ENCODE measurements around the gene ICAM4.
"Not testable (repeated sequence)": the region's sequence is repeated elsewhere in the genome, so short reads cannot be mapped to it uniquely, and the experiment has no call there.

The ICAM4 gene

DNA sequence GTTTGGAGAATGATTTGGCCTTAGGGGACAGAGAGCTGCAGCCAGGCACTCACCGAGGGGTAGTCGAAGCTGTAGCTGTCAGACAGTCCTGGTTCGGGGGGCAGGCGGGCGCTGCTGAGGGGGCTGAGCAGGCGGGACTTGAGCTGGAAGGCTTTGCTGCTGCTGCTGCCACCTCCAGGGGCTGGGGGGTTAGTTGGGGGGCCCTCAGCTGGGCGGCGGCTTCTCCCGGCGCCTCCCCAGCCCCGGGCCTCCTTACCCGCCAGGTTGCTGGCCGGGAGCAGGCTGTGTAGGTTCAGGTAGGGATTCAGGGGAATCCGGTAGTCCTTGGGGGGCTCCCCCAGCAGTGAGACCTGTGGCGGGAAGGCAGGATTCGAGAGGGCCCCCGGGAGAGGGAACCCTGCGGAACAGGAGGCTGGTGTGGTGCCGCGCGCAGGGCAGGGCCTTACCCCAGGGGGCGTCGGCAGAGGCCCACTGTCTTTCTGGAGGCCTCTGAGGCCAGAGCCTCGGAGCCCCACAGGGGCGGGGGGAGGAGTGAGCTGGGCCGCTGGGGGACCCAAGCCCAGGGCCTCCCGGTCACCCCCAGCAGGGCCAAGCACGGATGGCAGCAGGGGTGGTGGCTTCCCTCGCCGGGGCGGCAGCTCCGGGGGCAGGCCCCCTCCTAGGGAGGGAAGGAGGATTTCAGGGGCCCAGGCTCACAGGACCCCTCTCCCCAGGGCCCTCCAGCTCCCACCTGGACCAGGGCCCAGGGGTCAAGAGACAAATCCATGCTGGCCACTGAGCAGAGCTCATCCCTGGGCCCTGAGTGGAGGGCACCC lies 34.1 kb downstream of the ICAM4 start:
- DNase-seq = no peak

GRCh38 chr19:10321417-10321797 lies 34.7 kb downstream of the ICAM4 start:
- DNase-seq = no peak

GRCh38 chr19:10321874-10322835 lies 35.4 kb downstream of the ICAM4 start:
- DNase-seq = no peak

DNA sequence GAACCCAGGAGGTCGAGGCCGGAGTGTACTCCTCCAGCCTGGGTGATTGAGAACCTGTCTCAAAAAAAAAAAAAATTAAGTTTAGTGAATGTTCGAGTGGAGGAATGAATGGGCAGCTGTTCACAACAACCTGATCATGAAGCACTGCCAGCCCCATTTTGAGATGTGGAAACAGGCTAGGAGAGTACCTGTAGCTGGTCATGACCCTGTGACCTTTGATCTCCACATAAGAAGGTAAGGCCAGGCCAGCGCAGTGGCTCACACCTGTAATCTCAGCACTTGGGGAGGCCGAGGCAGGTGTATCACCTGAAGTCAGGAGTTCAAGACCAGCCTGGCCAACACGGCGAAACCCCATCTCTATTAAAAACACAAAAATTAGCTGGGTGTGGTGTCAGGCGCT lies 39.0 kb downstream of the ICAM4 start:
- no peak for DNase-seq

GRCh38 chr19:10327793-10328192 lies 41.0 kb downstream of the ICAM4 start:
- DNase-seq = no peak

DNA sequence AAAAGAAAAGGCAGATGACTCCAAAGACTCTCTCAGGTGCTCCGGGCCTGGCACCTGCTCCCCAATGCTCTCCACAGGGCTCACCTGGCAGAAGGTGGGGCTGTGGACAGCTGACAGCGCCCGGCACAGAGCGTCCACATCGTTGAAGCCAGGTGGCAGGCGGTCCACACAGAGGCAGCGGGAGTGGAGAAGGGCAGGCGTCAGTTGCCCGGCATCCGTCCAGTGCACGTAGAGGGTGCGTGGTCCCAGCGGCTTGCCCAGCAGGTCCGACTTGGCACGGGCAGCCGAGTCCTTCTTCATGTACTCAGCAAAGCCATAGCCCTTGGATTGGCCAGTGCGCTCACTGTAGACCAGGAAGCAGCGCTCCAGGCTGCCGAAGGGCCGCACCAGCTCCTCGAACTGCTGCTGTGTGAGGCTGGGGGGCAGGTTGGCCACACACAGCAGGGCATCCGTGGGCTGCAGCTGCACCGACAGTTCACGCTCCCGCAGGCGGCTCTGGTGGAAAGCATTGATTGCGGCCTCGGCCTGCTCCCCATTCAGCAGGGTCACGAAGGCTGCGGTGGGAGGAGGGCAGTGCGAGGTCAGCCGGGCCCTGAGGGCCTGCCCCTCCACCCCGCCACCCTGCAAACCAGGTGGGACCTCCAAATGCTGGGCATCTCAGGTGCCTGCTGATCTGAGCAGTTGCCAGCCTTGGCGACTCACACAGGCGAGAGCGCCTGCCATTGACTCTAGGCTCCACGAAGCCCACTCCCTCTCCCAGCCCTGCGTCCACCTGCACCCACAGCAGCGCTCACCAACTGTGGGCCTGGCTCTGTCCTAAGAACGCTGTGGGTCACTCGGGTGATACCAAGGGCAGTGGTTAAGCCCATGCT lies 42.0 kb downstream of the ICAM4 start:
- DNase-seq = no peak

DNA sequence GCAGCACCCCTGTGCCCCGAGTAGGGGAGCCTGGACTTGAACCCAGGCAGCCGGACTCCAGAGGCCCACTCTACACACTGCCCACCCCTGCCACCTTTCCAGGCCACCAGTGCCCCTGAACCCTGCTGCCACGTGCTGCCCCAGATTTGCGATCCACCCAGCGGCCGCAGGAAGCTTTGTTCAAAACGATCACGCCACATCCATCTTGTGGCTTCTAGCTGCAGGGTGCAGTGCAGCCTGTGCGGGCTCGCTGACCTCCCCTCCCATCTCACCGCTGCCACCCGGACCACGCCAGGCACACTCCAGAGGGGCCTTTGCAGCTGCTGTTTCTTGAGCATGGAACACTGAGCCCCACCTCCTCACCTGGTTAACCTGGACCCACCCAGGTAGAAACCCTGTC lies 42.8 kb downstream of the ICAM4 start:
- no peak for DNase-seq

DNA sequence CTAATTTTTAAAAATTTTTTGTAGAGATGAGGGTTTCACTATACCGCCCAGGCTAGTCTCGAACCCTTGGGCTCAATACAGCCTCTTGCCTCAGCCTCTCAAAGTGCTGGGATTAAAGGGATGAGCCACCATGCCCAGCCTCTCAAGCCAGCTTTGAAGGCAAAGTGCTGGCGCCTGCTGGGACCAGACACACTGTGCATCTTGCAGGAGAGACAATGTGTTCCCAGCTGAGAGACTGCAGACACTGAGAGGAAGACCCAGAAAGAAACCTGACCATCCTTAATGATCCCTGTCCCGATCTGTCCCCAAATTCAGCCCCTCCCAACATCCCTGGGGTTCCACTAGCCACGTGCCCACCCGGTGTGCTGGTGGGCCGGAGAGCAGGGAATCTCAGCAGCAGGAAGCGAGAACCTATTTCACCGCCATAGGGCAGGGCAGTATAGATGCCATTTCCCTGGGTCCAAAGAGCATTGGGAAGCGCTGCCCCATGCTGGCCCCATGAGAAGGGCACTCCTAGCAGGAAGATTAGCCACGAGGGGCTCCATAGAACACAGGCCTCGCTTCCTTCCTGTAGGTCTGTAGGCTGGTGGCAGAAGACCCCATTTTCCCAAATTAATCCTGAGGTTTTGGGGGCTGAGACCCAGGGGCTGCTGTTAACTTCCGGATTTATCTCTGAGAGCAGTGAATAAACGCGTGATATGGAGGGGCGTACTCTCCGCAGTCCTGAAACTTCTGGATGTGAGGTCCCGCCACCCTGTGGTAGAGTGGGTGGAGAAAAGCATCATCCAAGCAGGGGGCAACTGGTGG lies 45.6 kb downstream of the ICAM4 start:
- no peak for DNase-seq

DNA sequence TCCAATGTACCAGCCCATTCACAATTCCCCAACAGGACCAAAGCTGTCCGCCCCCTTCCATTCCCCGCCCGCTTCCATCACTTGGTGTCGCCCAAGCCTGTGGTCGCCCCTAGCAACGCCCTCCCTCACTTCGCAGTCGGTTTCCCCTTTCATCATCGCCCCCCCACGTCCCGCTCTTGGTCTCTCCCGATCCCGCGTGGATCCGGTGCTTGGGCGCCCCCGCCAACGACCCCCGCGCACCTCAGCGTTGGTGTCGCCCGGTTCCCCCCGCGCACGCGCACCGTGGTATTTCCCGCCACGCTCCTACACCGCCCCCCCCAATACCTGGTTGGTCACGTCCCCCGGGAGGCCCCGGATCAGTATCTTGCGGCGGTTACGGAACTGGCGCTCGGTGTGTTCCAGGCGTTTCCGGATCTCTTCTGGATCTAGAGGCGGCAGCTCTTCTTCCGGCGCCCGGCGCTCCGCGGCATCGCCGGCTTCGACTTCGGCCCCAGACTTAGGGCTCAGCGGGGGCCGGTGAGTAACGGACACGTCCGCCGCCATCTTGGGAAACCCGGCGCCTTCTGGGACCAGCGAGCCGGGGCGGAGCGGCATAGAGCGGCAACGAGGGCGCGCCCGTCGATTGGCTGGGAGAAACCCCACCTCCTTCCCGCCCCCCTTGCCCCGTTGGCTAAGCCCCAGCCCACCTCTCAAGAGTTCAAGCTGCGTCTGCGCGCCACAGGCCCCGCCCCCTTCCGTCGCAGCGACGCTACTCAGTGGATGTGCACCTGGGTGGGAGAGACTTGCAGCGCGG lies 46.4 kb downstream of the ICAM4 start, which contains the start of gene RAVER1:
Gene RAVER1 (minus strand): TSS at position 565 of the 793 bp plus-strand sequence. CDS start 22 bp downstream, at position 543.
- peak; percentile 97 to 99 for DNase-seq

GRCh38 chr19:10333758-10334587 lies 47.2 kb downstream of the ICAM4 start:
- DNase-seq = no peak

DNA sequence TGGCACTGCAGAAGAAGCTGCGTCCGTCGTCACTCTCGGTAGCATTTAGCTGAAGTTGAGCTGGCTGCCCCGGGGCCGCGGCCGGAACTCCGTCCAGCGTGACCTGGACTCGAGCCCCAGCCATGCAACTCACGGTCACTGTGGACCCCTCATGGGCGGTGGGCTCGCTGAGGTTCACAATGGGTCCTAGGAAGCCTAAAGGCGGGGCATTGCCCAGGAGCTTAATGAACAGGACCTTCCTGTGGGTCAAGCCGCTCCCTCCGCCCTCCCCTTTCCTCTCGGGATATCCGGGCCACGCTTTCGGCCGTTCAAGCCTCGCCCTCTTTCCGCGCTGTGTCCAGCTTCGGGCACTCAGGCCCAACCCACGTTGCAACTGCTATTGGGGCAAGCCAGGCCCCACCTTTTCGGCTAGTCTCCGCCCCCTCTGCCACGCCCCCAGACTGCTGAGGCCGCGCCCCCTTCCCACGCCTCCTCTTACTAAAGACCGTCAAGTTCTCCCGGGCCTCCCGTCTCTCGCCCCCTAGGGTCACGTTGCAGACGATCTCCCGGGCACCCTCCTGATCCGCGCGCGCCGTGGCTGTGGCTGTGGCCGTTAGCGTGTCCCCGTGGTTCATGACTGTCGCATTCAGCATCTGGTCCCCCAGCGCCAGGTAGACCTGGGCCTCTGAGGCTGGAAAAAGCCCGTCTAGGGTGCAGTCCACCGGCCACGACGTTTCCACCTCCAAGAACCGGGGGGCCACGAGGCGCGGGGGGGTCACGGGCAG lies 48.0 kb downstream of the ICAM4 start:
- peak; percentile 24 to 27 for DNase-seq

- DNase-seq = no peak
These were observed 48.7 kb downstream of the ICAM4 start for GRCh38 chr19:10335352-10335985.

- not testable (repeated sequence) for DNase-seq
These were observed 50.0 kb downstream of the ICAM4 start for GRCh38 chr19:10336725-10337124.
